Neural cell (in vitro differentiated cells): Measurements from ENCODE around the gene JAGN1.

Experiments used
- CTCF ChIP-seq: fragments of 450-650 bp; IDR thresholded peaks from 2 replicates; pipeline ENCODE4 v1.5.1; 2014; ENCODE audit warnings: antibody characterized with exemption, mild to moderate bottlenecking, moderate library complexity; ENCODE audit not compliant: poor library complexity, severe bottlenecking
- EP300 ChIP-seq: fragments of 450-650 bp; conservative IDR thresholded peaks from 2 replicates; pipeline ENCODE4 v1.6.1; 2014; ENCODE audit warnings: antibody characterized with exemption, mild to moderate bottlenecking, moderate library complexity; ENCODE audit not compliant: poor library complexity, severe bottlenecking
- EZH2 ChIP-seq: fragments of 200-600, 300-800 bp; shearing (Covaris generic), sonication (generic); IDR thresholded peaks from 2 replicates; pipeline ENCODE4 v1.6.1; 2014; ENCODE audit warnings: antibody characterized with exemption, low read length, borderline replicate concordance, mild to moderate bottlenecking; ENCODE audit not compliant: insufficient read depth, poor library complexity, severe bottlenecking
- SMC3 ChIP-seq: fragments of 450-650 bp; conservative IDR thresholded peaks from 2 replicates; pipeline ENCODE4 v1.6.1; 2014; ENCODE audit warnings: antibody characterized with exemption, mild to moderate bottlenecking, moderate library complexity; ENCODE audit not compliant: poor library complexity
- TF ChIP-seq, protein P1 (sequence below): IDR thresholded peaks from 2 replicates; pipeline ENCODE4 v1.6.1; 2012; ENCODE audit warnings: borderline replicate concordance

DNA sequence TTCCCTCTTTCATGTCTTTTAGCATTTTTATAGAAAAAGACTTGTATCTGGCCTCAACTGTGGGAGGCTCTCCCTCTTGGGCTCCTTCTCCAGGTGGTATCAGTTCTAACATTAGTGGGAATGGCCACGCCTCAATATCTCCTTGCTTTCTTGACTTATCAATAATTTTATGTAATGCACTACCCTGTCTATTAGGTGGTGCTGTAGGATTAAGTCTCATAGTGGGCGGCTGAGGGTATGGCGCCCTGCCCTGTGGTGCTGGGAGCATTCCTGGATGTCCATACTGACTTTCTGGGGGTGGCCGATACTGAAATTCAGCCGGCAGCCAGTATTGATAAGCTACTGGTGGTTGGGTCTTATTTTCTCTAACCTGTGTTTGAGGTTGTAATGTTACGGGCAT is 37.9 kb upstream of the JAGN1 start:
- TF ChIP-seq EZH2 (no peak), CTCF (no peak), EP300 (no peak), SMC3 (no peak)
- TF ChIP-seq, protein P1, sequence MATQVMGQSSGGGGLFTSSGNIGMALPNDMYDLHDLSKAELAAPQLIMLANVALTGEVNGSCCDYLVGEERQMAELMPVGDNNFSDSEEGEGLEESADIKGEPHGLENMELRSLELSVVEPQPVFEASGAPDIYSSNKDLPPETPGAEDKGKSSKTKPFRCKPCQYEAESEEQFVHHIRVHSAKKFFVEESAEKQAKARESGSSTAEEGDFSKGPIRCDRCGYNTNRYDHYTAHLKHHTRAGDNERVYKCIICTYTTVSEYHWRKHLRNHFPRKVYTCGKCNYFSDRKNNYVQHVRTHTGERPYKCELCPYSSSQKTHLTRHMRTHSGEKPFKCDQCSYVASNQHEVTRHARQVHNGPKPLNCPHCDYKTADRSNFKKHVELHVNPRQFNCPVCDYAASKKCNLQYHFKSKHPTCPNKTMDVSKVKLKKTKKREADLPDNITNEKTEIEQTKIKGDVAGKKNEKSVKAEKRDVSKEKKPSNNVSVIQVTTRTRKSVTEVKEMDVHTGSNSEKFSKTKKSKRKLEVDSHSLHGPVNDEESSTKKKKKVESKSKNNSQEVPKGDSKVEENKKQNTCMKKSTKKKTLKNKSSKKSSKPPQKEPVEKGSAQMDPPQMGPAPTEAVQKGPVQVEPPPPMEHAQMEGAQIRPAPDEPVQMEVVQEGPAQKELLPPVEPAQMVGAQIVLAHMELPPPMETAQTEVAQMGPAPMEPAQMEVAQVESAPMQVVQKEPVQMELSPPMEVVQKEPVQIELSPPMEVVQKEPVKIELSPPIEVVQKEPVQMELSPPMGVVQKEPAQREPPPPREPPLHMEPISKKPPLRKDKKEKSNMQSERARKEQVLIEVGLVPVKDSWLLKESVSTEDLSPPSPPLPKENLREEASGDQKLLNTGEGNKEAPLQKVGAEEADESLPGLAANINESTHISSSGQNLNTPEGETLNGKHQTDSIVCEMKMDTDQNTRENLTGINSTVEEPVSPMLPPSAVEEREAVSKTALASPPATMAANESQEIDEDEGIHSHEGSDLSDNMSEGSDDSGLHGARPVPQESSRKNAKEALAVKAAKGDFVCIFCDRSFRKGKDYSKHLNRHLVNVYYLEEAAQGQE = no peak
